Fibroblast of the aortic adventitia (primary cell): Measurements from ENCODE around the gene BMP15. TPM values are rescaled to one million over a fixed set of nuclear protein-coding genes. Genes with fewer than 3 reads are reported as not detected.

Source experiments
- DNase-seq: peaks from one replicate; pipeline ENCODE4 v3.0.0-alpha.2; 2010; ENCODE audit warnings: low read depth
- H3K4me3 ChIP-seq: 2 replicates; pipeline ENCODE4 v1.5.1; 2011; ENCODE audit warnings: low read depth, mild to moderate bottlenecking, control low read depth, low read length, moderate library complexity
- total RNA-seq: library from RNA; depleted of rRNA; stranded (reverse); fragments of >200 nt; gene quantifications from 2 replicates; pipeline ENCODE4 v1.2.3, GENCODE V29; 2012; ENCODE audit warnings: low replicate concordance
- TF ChIP-seq, protein P1 (sequence below): IDR thresholded peaks from 2 replicates; pipeline ENCODE4 v1.5.1; 2011; ENCODE audit warnings: mild to moderate bottlenecking, low read length, control low read depth, inconsistent platforms; ENCODE audit not compliant: insufficient read depth

BMP15 gene
- total RNA-seq, 1 donor = not detected

DNA sequence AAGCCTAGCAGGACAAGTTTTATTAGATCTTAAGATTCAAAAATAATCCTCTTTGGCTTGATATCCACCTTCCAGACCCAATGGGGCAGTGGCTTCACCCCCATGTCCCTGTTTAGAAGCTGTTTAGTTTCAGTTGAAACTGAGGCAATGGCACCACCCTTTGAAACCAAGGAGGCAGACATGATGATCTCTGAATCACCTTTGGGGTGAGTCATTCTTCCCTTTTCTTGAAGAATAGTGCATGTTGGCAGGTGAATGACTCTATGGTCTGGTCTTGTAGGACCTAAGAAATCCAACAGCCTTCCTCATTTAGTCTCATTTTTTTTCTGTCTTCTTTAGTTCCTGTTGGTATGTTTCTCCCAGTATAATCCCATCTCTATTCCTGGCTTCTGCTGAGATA, 29.5 kb upstream of the BMP15 start:
- no peak for DNase-seq
- no peak overlapping the region for H3K4me3 ChIP-seq
- TF ChIP-seq, protein P1, sequence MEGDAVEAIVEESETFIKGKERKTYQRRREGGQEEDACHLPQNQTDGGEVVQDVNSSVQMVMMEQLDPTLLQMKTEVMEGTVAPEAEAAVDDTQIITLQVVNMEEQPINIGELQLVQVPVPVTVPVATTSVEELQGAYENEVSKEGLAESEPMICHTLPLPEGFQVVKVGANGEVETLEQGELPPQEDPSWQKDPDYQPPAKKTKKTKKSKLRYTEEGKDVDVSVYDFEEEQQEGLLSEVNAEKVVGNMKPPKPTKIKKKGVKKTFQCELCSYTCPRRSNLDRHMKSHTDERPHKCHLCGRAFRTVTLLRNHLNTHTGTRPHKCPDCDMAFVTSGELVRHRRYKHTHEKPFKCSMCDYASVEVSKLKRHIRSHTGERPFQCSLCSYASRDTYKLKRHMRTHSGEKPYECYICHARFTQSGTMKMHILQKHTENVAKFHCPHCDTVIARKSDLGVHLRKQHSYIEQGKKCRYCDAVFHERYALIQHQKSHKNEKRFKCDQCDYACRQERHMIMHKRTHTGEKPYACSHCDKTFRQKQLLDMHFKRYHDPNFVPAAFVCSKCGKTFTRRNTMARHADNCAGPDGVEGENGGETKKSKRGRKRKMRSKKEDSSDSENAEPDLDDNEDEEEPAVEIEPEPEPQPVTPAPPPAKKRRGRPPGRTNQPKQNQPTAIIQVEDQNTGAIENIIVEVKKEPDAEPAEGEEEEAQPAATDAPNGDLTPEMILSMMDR = no peak

DNA sequence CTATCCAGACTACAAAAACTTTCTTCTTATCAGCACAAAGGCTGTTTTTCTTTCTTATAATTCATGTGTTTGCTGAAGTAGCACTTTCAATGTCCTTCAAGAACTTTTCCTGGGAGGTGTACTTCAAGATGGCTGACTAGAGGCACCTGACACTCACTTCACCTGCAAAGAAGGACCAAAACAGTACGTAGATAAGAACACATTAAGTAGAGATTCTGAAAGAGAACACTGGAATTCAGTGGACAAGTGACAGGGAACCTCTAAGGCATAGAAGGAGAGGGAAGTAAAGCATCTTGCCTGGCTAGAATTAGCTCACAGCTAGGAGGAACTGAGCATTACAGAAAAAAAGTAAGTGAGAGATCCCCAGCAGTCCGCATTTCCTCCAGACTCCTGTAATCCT, 21.7 kb upstream of the BMP15 start:
- no peak for DNase-seq
- TF ChIP-seq, protein P1 = no peak
- H3K4me3 ChIP-seq = no peak overlapping the region

DNA sequence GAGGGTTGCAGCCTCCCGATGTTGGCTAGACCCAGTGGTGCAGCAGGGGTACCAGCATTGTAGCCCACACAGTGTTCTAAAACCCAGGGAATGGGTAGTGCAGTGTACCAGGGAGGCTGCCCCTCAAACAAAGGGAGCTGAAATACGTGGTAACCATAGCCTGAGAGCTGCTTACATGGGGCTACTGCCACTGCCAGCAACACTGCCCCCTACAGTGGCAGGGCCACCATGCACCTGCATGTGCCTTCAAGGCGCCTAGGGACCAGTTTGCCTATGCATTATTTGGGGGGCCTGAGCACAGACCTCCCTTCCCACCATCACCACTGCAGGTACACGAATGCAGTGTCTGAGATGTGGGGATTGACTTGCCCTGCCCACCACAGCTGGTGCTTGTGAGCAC, 21.0 kb upstream of the BMP15 start:
- no peak overlapping the region for H3K4me3 ChIP-seq
- DNase-seq = no peak
- TF ChIP-seq, protein P1 = no peak

DNA sequence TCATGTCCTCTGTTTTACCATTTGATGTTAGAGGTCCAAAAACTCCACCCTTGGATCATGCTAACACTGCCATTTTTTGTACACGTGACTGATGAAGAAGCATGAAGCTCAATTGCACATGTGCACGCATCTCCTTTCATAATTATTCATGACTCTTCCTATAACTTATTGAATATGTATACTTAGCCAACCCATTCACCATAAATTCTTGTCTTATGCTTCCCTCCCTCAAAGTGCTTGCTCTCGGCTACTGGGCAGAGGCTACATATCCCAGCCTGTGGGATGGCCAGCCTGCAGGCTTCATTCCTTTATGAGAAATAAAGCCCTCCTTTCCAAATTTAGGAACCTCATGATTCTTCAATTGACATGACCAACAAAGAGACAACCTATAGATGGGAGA, 17.5 kb upstream of the BMP15 start:
- no peak overlapping the region for H3K4me3 ChIP-seq
- TF ChIP-seq, protein P1 = no peak
- DNase-seq = no peak

DNA sequence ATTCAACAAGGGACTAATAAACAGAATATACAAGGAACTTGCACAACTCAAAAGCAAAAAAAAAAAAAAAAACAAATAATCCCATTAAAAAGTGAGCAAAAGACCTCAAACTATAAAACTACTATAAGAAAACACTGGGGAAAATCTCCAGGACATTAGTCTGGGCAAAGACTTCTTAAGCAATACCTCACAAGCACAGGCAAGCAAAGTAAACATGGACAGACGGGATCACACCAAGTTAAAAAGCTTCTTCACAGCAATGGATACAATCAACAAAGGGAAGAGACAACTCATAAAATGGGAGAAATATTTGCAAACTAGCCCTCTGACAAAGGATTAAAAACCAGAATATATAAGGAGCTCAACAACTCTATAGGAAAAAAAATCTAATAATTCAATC, 17.1 kb upstream of the BMP15 start:
- TF ChIP-seq, protein P1 = no peak
- H3K4me3 ChIP-seq = no peak overlapping the region
- no peak for DNase-seq

DNA sequence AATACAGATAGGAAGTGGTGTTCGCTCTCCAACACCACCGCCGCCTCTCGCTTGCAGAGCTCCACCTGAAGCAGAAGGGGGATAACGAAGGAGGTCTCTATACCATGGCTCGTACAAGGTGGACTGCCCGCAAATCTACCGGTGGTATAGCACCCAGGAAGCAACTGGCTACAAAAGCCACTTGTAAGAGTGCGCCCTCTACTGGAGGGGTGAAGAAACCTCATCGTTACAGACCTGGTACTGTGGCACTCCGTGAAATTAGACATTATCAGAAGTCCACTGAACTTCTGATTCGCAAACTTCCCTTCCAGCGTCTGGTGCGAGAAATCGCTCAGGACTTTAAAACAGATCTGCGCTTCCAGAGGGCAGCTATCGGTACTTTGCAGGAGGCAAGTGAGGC, 5.2 kb upstream of the BMP15 start:
- DNase-seq = no peak
- TF ChIP-seq, protein P1 = peak; percentile 23
- no peak overlapping the region for H3K4me3 ChIP-seq

DNA sequence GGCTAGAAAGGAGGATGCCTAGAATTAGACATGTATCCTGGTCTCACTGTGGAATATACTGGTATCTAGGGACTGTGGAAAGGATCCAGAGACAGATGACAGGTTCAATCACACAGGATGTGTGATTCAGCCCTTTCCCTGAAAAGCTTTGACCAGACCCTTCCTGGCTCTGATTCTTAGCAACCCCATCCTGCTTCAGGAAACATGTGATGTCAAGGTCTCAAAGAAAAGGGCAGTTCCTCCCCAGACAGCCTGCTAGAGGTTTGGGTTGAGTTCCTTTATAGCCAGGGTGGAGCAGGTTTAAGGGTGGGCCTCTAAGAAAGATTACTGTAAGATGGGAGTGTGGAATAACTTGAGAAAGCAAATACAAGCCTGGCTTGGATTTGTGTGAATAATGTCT, 3.0 kb downstream of the BMP15 start:
- DNase-seq = no peak
- no peak overlapping the region for H3K4me3 ChIP-seq
- TF ChIP-seq, protein P1 = no peak
